ENCODE results near the gene CREG1.

GRCh38 chr1:167553136-167554027 is at the start of gene CREG1:
- no peak for TF ChIP-seq CTCF (IDR thresholded peaks at IDR 0.05)
- peak; percentile 90 for TF ChIP-seq POLR2A (IDR thresholded peaks at IDR 0.05; ENCODE audit: low read length)
- TF ChIP-seq REST (IDR thresholded peaks at IDR 0.05), result no peak
- no peak for TF ChIP-seq SMC3 (IDR thresholded peaks at IDR 0.05)
- no peak for TF ChIP-seq MAZ (IDR thresholded peaks at IDR 0.05; ENCODE audit: borderline replicate concordance, low read depth, low read length)
- TF ChIP-seq EP300 (IDR thresholded peaks at IDR 0.05), result no peak
- peak; percentile 45; the same call in 1 of the 2 replicates for TF ChIP-seq RFX5 (IDR thresholded peaks at IDR 0.05)

Measured in A549 (cell line).